WTC11 (cell line): ENCODE data around the gene SLC22A7. TPM values are rescaled to one million over a fixed set of nuclear protein-coding genes. Genes with fewer than 3 reads are reported as not detected.

Experiments
- ATAC-seq: fragments of 200-7000 bp; cut with Tn5 transposase; 2 replicates; pipeline ENCODE4 v1.10.0; 2021; ENCODE audit warnings: mild to moderate bottlenecking, moderate library complexity
- CTCF ChIA-PET: fragments of 300-600 bp; sonication (Branson Sonifier 250); formaldehyde crosslinking; loops from one replicate; lab custom pipeline; 2021; ENCODE audit warnings: antibody characterized with exemption; lab: Charles Lee
- POLR2A ChIA-PET: fragments of 350-600 bp; sonication (Branson Sonifier 250); formaldehyde crosslinking; loops from one replicate; lab custom pipeline; 2021; ENCODE audit warnings: antibody characterized with exemption; lab: Charles Lee
- DNase-seq: peaks from one replicate; pipeline ENCODE4 v3.0.0; 2021; ENCODE audit warnings: low spot score
- H3K27ac Mint-ChIP-seq: 2 replicates; pipeline ENCODE4 v1.8.0; 2021; ENCODE audit warnings: mixed read lengths
- H3K27me3 Mint-ChIP-seq: 2 replicates; pipeline ENCODE4 v1.8.0; 2021; ENCODE audit warnings: low read depth, mild to moderate bottlenecking, moderate library complexity, mixed read lengths
- H3K36me3 Mint-ChIP-seq: 2 replicates; pipeline ENCODE4 v1.8.0; 2021; ENCODE audit warnings: mixed read lengths
- H3K4me1 Mint-ChIP-seq: 2 replicates; pipeline ENCODE4 v1.8.0; 2022; ENCODE audit warnings: mixed read lengths
- H3K4me3 Mint-ChIP-seq: 2 replicates; pipeline ENCODE4 v1.8.0; 2021; ENCODE audit warnings: mild to moderate bottlenecking, moderate library complexity, mixed read lengths
- H3K9me3 Mint-ChIP-seq: 2 replicates; pipeline ENCODE4 v1.8.0; 2021; ENCODE audit warnings: mixed read lengths
- ATF3 ChIP-seq: sonication (generic); formaldehyde crosslinking; conservative IDR thresholded peaks from 2 replicates; pipeline ENCODE4 v1.8.1; 2022; ENCODE audit warnings: mild to moderate bottlenecking, missing genetic modification reagents
- CTCF ChIP-seq: fragments of 200-600 bp; IDR thresholded peaks from 2 replicates; pipeline ENCODE4 v1.8.0; 2022; ENCODE audit warnings: antibody characterized with exemption
- E2F1 ChIP-seq: sonication (generic); formaldehyde crosslinking; IDR thresholded peaks from 2 replicates; pipeline ENCODE4 v1.8.0; 2022; ENCODE audit warnings: mild to moderate bottlenecking, missing genetic modification reagents
- EMX1 ChIP-seq: fragments of 250-450 bp; sonication (Bioruptor Pico); IDR thresholded peaks from 2 replicates; pipeline ENCODE4 v1.8.0; 2021; ENCODE audit warnings: mild to moderate bottlenecking
- JUN ChIP-seq: sonication (generic); formaldehyde crosslinking; IDR thresholded peaks from 2 replicates; pipeline ENCODE4 v1.8.0; 2023; ENCODE audit warnings: mild to moderate bottlenecking, missing genetic modification reagents
- MXD4 ChIP-seq: fragments of 250-450 bp; sonication (Bioruptor Pico); IDR thresholded peaks from 2 replicates; pipeline ENCODE4 v1.8.0; 2021; ENCODE audit warnings: mild to moderate bottlenecking, moderate library complexity, borderline replicate concordance
- NFYB ChIP-seq: sonication (generic); formaldehyde crosslinking; conservative IDR thresholded peaks from 2 replicates; pipeline ENCODE4 v1.8.0; 2022; ENCODE audit warnings: low read depth, missing genetic modification reagents
- RELA ChIP-seq: sonication (generic); formaldehyde crosslinking; IDR thresholded peaks from 2 replicates; pipeline ENCODE4 v1.8.1; 2022; ENCODE audit warnings: missing genetic modification reagents, mild to moderate bottlenecking, borderline replicate concordance
- SMAD4 ChIP-seq: sonication (generic); formaldehyde crosslinking; IDR thresholded peaks from 2 replicates; pipeline ENCODE4 v1.8.0; 2022; ENCODE audit warnings: mild to moderate bottlenecking, missing genetic modification reagents
- TEAD1 ChIP-seq: sonication (generic); formaldehyde crosslinking; IDR thresholded peaks from 2 replicates; pipeline ENCODE4 v1.8.0; 2022; ENCODE audit warnings: mild to moderate bottlenecking, missing genetic modification reagents
- ZNF232 ChIP-seq: sonication (generic); formaldehyde crosslinking; IDR thresholded peaks from 2 replicates; pipeline ENCODE4 v1.8.0; 2022; ENCODE audit warnings: mild to moderate bottlenecking, missing genetic modification reagents
- ZNF263 ChIP-seq: sonication (generic); formaldehyde crosslinking; IDR thresholded peaks from 2 replicates; pipeline ENCODE4 v1.8.1; 2022; ENCODE audit warnings: low read depth, mild to moderate bottlenecking, moderate library complexity, missing genetic modification reagents
- ZNF423 ChIP-seq: fragments of 250-450 bp; sonication (Bioruptor Pico); IDR thresholded peaks from 2 replicates; pipeline ENCODE4 v2.1.2; 2022; ENCODE audit warnings: mild to moderate bottlenecking, moderate library complexity
- total RNA-seq: library from RNA; stranded (reverse); gene quantifications from 3 replicates; pipeline ENCODE4 v1.2.3, GENCODE V29; 2021
- TF ChIP-seq, protein P1 (sequence below): sonication (generic); formaldehyde crosslinking; IDR thresholded peaks from 2 replicates; pipeline ENCODE4 v1.8.1; 2023; ENCODE audit warnings: mild to moderate bottlenecking, missing genetic modification reagents, moderate library complexity
- TF ChIP-seq, protein P2 (sequence below): sonication (generic); formaldehyde crosslinking; IDR thresholded peaks from 2 replicates; pipeline ENCODE4 v1.8.1; 2023; ENCODE audit warnings: mild to moderate bottlenecking, missing genetic modification reagents, moderate library complexity
- TF ChIP-seq, protein P3 (sequence below): sonication (generic); formaldehyde crosslinking; IDR thresholded peaks from 2 replicates; pipeline ENCODE4 v1.8.1; 2023; ENCODE audit warnings: mild to moderate bottlenecking, moderate library complexity, missing genetic modification reagents
- TF ChIP-seq, protein P4 (sequence below): fragments of 250-450 bp; sonication (Bioruptor Pico); IDR thresholded peaks from 2 replicates; pipeline ENCODE4 v1.8.0; 2021; ENCODE audit warnings: mild to moderate bottlenecking

The SLC22A7 gene
- total RNA-seq, 1 experiment from 2014 or later, result not detected

GRCh38 chr6:43295456-43295855, 2.6 kb upstream of the SLC22A7 start (continued):
- no peak for TF ChIP-seq ZNF263 (CRISPR knock-in tag)
- TF ChIP-seq EMX1 (CRISPR knock-in tag), result no peak
- no peak for TF ChIP-seq MXD4 (CRISPR knock-in tag)
- TF ChIP-seq, protein P1, sequence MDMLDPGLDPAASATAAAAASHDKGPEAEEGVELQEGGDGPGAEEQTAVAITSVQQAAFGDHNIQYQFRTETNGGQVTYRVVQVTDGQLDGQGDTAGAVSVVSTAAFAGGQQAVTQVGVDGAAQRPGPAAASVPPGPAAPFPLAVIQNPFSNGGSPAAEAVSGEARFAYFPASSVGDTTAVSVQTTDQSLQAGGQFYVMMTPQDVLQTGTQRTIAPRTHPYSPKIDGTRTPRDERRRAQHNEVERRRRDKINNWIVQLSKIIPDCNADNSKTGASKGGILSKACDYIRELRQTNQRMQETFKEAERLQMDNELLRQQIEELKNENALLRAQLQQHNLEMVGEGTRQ, result no peak
- TF ChIP-seq, protein P2, sequence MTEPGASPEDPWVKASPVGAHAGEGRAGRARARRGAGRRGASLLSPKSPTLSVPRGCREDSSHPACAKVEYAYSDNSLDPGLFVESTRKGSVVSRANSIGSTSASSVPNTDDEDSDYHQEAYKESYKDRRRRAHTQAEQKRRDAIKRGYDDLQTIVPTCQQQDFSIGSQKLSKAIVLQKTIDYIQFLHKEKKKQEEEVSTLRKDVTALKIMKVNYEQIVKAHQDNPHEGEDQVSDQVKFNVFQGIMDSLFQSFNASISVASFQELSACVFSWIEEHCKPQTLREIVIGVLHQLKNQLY, result no peak
- TF ChIP-seq ATF3 (CRISPR knock-in tag), result no peak

GRCh38 chr6:43296780-43297497, 1.1 kb upstream of the SLC22A7 start:
- no peak for TF ChIP-seq JUN (CRISPR knock-in tag)
- no peak for TF ChIP-seq NFYB (CRISPR knock-in tag)
- TF ChIP-seq CTCF, result no peak
- TF ChIP-seq TEAD1 (CRISPR knock-in tag), result no peak
- no peak for TF ChIP-seq E2F1 (CRISPR knock-in tag)

DNA sequence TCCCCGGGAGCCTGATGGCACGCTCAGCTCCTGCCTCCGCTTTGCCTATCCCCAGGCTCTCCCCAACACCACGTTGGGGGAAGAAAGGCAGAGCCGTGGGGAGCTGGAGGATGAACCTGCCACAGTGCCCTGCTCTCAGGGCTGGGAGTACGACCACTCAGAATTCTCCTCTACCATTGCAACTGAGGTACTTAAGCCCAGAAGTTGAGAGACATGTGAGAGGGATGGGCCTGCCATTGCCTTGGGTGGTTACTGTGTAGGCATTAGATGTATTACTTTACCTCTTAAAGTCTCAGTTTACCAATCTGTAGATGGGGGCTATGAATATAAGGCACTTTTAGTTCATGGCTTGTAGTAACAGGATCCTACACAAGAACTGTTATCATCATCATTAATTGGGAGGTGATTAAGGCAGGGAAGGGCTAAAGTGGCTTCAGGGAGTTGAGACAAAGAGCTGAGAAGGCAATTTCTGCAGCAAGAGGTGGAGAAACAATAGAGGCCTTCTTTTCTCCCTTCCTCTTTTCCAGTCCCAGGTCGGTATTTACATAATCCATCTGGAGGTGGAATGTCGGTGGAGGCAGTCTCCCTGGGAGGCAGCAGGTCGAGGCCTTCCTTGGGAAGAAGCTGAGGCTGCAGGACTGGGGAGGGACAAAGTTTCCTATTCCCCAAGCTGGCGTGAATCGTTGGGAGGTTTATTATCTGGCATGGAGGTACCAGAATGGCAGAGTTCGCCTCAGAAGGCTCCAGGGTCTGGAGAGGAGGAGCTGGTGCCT, 691 bp downstream of the SLC22A7 start:
- POLR2A ChIA-PET, result interaction anchor here (1.6 kb wide), 1 partner anchor 9 kb away, joined by 5 read pairs; the partner anchor contains the start of gene CRIP3
- no peaks in the 10 kb centered on the region for H3K9me3 Mint-ChIP-seq
- peaks cover 11% of the 10 kb centered on the region for H3K4me1 Mint-ChIP-seq
- no peaks in the 10 kb centered on the region for H3K36me3 Mint-ChIP-seq
- no peak overlapping the region for H3K27ac Mint-ChIP-seq
- TF ChIP-seq, protein P3, sequence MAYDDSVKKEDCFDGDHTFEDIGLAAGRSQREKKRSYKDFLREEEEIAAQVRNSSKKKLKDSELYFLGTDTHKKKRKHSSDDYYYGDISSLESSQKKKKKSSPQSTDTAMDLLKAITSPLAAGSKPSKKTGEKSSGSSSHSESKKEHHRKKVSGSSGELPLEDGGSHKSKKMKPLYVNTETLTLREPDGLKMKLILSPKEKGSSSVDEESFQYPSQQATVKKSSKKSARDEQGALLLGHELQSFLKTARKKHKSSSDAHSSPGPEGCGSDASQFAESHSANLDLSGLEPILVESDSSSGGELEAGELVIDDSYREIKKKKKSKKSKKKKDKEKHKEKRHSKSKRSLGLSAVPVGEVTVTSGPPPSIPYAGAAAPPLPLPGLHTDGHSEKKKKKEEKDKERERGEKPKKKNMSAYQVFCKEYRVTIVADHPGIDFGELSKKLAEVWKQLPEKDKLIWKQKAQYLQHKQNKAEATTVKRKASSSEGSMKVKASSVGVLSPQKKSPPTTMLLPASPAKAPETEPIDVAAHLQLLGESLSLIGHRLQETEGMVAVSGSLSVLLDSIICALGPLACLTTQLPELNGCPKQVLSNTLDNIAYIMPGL (CRISPR knock-in tag), result no peak
- TF ChIP-seq, protein P4, sequence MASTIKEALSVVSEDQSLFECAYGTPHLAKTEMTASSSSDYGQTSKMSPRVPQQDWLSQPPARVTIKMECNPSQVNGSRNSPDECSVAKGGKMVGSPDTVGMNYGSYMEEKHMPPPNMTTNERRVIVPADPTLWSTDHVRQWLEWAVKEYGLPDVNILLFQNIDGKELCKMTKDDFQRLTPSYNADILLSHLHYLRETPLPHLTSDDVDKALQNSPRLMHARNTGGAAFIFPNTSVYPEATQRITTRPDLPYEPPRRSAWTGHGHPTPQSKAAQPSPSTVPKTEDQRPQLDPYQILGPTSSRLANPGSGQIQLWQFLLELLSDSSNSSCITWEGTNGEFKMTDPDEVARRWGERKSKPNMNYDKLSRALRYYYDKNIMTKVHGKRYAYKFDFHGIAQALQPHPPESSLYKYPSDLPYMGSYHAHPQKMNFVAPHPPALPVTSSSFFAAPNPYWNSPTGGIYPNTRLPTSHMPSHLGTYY (CRISPR knock-in tag), result no peak
- TF ChIP-seq ZNF232 (CRISPR knock-in tag), result no peak
- no peak for TF ChIP-seq SMAD4
- TF ChIP-seq RELA, result no peak
- TF ChIP-seq ZNF423 (CRISPR knock-in tag), result no peak
- TF ChIP-seq, all 79 proteins: peak for 0
- CTCF ChIA-PET, result interaction anchor here (1.0 to 5.2 kb wide), 7 partner anchors 9 to 36 kb away, joined by 3 to 49 read pairs (median 7); partner anchors contain the start of gene CRIP3
- DNase-seq (no peak), ATAC-seq (no peak)
- Mint-ChIP-seq H3K27me3 (peaks cover 5% of the 10 kb centered on the region), H3K4me3 (no peak overlapping the region)

More at GRCh38 chr6:43296780-43297497, 1.1 kb upstream of the SLC22A7 start:
- H3K9me3 Mint-ChIP-seq, result no peaks in the 10 kb centered on the region
- no peaks in the 10 kb centered on the region for H3K36me3 Mint-ChIP-seq
- ChIA-PET CTCF (interaction anchor here (0.7 to 5.2 kb wide), 10 partner anchors 10 to 199 kb away, joined by 3 to 49 read pairs (median 6); partner anchors contain the start of genes CRIP3, CUL9 and DNPH1), POLR2A (interaction anchor here (0.6 to 1.9 kb wide), 4 partner anchors 9 to 95 kb away, joined by 3 to 9 read pairs (median 6); partner anchors contain the start of gene CRIP3)
- H3K27me3 Mint-ChIP-seq, result peaks cover 5% of the 10 kb centered on the region
- H3K4me3 Mint-ChIP-seq, result no peak overlapping the region
- ATAC-seq (no peak), DNase-seq (no peak)
- no peak overlapping the region for H3K27ac Mint-ChIP-seq
- peaks cover 11% of the 10 kb centered on the region for H3K4me1 Mint-ChIP-seq
